B cell (primary cell): Measurements from ENCODE around the gene ZNF556. TPM values are rescaled to one million over a fixed set of nuclear protein-coding genes. Genes with fewer than 3 reads are reported as not detected.

Source experiments
- ATAC-seq: fragments of 200-7000 bp; cut with Tn5 transposase; one replicate; pipeline ENCODE4 v1.10.0; 2021; ENCODE audit warnings: low read depth, mild to moderate bottlenecking, moderate number of reproducible peaks, moderate library complexity
- CTCF ChIA-PET: fragments of 350-600 bp; sonication (Branson Sonifier 250); formaldehyde crosslinking; loops from one replicate; lab custom pipeline; 2021; ENCODE audit warnings: antibody characterized with exemption, inconsistent platforms; lab: Charles Lee
- POLR2A ChIA-PET: fragments of 350-600 bp; sonication (Branson Sonifier 250); formaldehyde crosslinking; loops from one replicate; lab custom pipeline; 2021; ENCODE audit warnings: antibody characterized with exemption; lab: Charles Lee
- DNase-seq: peaks from one replicate; pipeline ENCODE4 v3.0.0; 2013
- H2AFZ ChIP-seq: 2 replicates; pipeline ENCODE4 v1.6.1; 2012; ENCODE audit warnings: mild to moderate bottlenecking, low read depth, low read length; ENCODE audit not compliant: insufficient read depth, poor library complexity, severe bottlenecking
- H3K27ac ChIP-seq, 2 donors: 1 replicate in 1 of 2; 2 replicates in 1 of 2; pipeline ENCODE4 v1.5.1; 2012 to 2013; ENCODE audit warnings: low read length in 2 of 2, mild to moderate bottlenecking in 2 of 2, moderate library complexity in 1 of 2
- H3K27me3 ChIP-seq, 4 experiments: fragments of 200-600 bp in 1 of 4; sonication (generic) in 1 of 4; replicated peaks in 1 of 4; 1 replicate in 2 of 4; 2 replicates in 2 of 4; pipeline versions ENCODE4 v1.6.1 to v1.7.0; 2013 to 2016; ENCODE audit warnings: low read length in 3 of 4, mild to moderate bottlenecking in 2 of 4, mixed read lengths in 1 of 4, moderate library complexity in 1 of 4; ENCODE audit not compliant: insufficient read depth in 4 of 4, control insufficient read depth in 3 of 4; ENCODE audit errors: control extremely low read depth in 1 of 4
- H3K36me3 ChIP-seq, 2 experiments: replicated peaks in 1 of 2; 1 replicate in 1 of 2; 2 replicates in 1 of 2; pipeline versions ENCODE4 v1.6.1 to v1.7.1; 2013; ENCODE audit warnings: low read length in 1 of 2; ENCODE audit not compliant: insufficient read depth in 2 of 2, control insufficient read depth in 1 of 2; ENCODE audit errors: control extremely low read depth in 1 of 2, extremely low read depth in 1 of 2
- H3K4me1 ChIP-seq, 2 donors: fragments of 200-600 bp in 1 of 2; sonication (generic) in 1 of 2; 1 replicate in 1 of 2; 2 replicates in 1 of 2; pipeline versions ENCODE4 v1.5.1 to v1.6.1; 2013 to 2017; ENCODE audit warnings: low read length in 2 of 2; ENCODE audit not compliant: control insufficient read depth in 2 of 2, insufficient read depth in 2 of 2
- H3K4me2 ChIP-seq: replicated peaks from 2 replicates; pipeline ENCODE3; 2012; ENCODE audit warnings: mild to moderate bottlenecking, low read depth, low read length; ENCODE audit not compliant: poor library complexity, severe bottlenecking
- H3K4me3 ChIP-seq, 5 experiments: fragments of 200-600 bp in 1 of 5; sonication (generic) in 1 of 5; 1 replicate in 3 of 5; 2 replicates in 2 of 5; pipeline versions ENCODE4 v1.5.1 to v1.7.0; 2011 to 2016; ENCODE audit warnings: low read length in 4 of 5, mild to moderate bottlenecking in 4 of 5, low read depth in 2 of 5, control low read depth in 1 of 5, moderate library complexity in 1 of 5; ENCODE audit not compliant: insufficient read depth in 1 of 5; ENCODE audit errors: control extremely low read depth in 1 of 5, extremely low read depth in 1 of 5
- H3K79me2 ChIP-seq: fragments of 200-600 bp; sonication (generic); one replicate; pipeline ENCODE4 v1.6.0; 2016; ENCODE audit warnings: low read length; ENCODE audit not compliant: control insufficient read depth, insufficient read depth
- H3K9ac ChIP-seq: fragments of 200-600 bp; sonication (generic); 2 replicates; pipeline ENCODE4 v1.6.1; 2017; ENCODE audit warnings: mild to moderate bottlenecking, low read length, moderate library complexity
- H3K9me3 ChIP-seq, 3 donors: one replicate each; pipeline versions ENCODE4 v1.6.1 to v1.7.1; 2013; ENCODE audit warnings: low read length in 2 of 3; ENCODE audit not compliant: control insufficient read depth in 2 of 3, insufficient read depth in 1 of 3; ENCODE audit errors: control extremely low read depth in 1 of 3
- H4K20me1 ChIP-seq: 2 replicates; pipeline ENCODE4 v1.6.0; 2012; ENCODE audit warnings: mild to moderate bottlenecking, low read length; ENCODE audit not compliant: insufficient read depth, control insufficient read depth, poor library complexity, severe bottlenecking
- H3K27ac Mint-ChIP-seq: one replicate; pipeline ENCODE4 v1.8.0; 2021; ENCODE audit warnings: mixed read lengths
- H3K27me3 Mint-ChIP-seq: one replicate; pipeline ENCODE4 v1.8.0; 2021; ENCODE audit warnings: mixed read lengths
- H3K4me1 Mint-ChIP-seq: one replicate; pipeline ENCODE4 v1.8.0; 2021; ENCODE audit warnings: mixed read lengths
- H3K4me3 Mint-ChIP-seq: one replicate; pipeline ENCODE4 v1.8.0; 2021; ENCODE audit warnings: mixed read lengths
- H3K9me3 Mint-ChIP-seq: one replicate; pipeline ENCODE4 v1.8.0; 2022; ENCODE audit warnings: mixed read lengths; ENCODE audit not compliant: insufficient read depth
- EZH2 ChIP-seq: IDR thresholded peaks from 2 replicates; pipeline ENCODE4 v1.6.1; 2012; ENCODE audit warnings: borderline replicate concordance, low read depth, mild to moderate bottlenecking, moderate library complexity, low read length; ENCODE audit not compliant: insufficient read depth, poor library complexity, severe bottlenecking
- WGBS: methylation state at CpG from one replicate; pipeline ENCODE4 v1.1.5; 2013; ENCODE audit warnings: missing lambda C conversion rate; ENCODE audit not compliant: insufficient coverage; 5-methylcytosine and 5-hydroxymethylcytosine counted together
- intact Hi-C: fragments of 100-400 bp; cut with micrococcal nuclease; formaldehyde crosslinking; loops from one replicate; pipeline ENCODE4 v1.10.0; 2022
- polyA plus RNA-seq: library from polyadenylated mRNA; depleted of rRNA; stranded (reverse); fragments of >200 nt; gene quantifications from 2 replicates; pipeline ENCODE4 v1.2.3, GENCODE V29; 2012
- total RNA-seq, 2 donors: library from RNA; stranded (reverse); fragments of 120-200 nt in 1 of 2; gene quantifications; 1 replicate in 1 of 2; 2 replicates in 1 of 2; pipeline versions ENCODE4 v1.2.3 to v1.2.4, GENCODE V29; 2013 to 2022
- TF ChIP-seq, protein P1 (sequence below): fragments of 200-600 bp; IDR thresholded peaks from one replicate; pipeline ENCODE4 v1.8.0; 2022; ENCODE audit warnings: antibody characterized with exemption, mild to moderate bottlenecking

Gene ZNF556
- total and polyA plus RNA-seq, 2 donors (not counting 1 experiment from before 2014, with no cell fraction given) = 0.13 TPM; not detected in 1

DNA sequence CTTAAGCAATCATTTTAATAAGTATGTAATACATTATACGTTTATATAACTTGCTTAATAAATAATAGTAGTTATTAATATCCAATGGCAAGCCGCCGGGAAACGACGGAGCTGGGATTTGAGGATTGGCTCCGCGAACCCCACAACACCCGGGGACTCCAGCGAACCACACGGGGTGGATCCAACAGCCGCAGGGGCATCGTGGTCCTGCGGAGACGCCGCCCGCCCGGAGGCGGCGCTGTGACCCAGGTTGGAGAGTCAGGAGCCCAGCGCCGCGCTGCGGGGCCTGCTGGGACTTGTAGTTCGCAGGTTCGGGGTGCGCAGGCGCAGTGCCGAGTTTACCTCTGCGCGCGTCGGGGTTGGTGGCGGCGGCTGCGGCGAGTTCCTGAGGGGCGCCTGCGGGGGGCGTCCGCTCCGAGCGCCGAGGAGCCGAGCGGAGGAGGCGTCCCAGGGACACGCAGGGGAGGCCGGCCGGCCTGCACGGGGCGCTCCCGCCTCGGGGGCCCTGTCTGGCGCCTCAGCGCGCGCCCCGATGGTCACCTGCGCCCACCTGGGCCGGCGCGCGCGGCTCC, 47.5 kb upstream of the ZNF556 start, which contains the start of gene ZNF554:
Gene ZNF554, plus strand, starts transcription at position 329 of the 572 bp plus-strand sequence. Its CDS starts 204 bp downstream, at position 533.
- ChIA-PET POLR2A (interaction anchor here (0.6 to 1.6 kb wide), 3 partner anchors 22 to 366 kb away, joined by 3 to 5 read pairs (median 4); partner anchors contain the start of gene ZNF555), CTCF (interaction anchor here (0.8 to 1.7 kb wide), 4 partner anchors 22 to 171 kb away, joined by 3 to 6 read pairs (median 4); partner anchors contain the start of gene ZNF555)
- peaks cover 10% of the 10 kb centered on the region for H3K79me2 ChIP-seq
- no peaks in the 10 kb centered on the region for H3K27me3 ChIP-seq
- under 1% methylated on average over 63 of the region's 64 CpGs for WGBS
- no peak for TF ChIP-seq EZH2
- TF ChIP-seq, protein P1, sequence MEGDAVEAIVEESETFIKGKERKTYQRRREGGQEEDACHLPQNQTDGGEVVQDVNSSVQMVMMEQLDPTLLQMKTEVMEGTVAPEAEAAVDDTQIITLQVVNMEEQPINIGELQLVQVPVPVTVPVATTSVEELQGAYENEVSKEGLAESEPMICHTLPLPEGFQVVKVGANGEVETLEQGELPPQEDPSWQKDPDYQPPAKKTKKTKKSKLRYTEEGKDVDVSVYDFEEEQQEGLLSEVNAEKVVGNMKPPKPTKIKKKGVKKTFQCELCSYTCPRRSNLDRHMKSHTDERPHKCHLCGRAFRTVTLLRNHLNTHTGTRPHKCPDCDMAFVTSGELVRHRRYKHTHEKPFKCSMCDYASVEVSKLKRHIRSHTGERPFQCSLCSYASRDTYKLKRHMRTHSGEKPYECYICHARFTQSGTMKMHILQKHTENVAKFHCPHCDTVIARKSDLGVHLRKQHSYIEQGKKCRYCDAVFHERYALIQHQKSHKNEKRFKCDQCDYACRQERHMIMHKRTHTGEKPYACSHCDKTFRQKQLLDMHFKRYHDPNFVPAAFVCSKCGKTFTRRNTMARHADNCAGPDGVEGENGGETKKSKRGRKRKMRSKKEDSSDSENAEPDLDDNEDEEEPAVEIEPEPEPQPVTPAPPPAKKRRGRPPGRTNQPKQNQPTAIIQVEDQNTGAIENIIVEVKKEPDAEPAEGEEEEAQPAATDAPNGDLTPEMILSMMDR = peak; percentile 95
- peak within 1 kb of the TSS; percentile 19 to 81 (median 60) for H3K4me3 ChIP-seq
- peak within 1 kb of the TSS; percentile 86 for H3K4me3 Mint-ChIP-seq
- no peaks in the 10 kb centered on the region for H3K9me3 Mint-ChIP-seq
- intact Hi-C loops = loop anchor here (1.0 kb wide), 2 partner anchors 22 to 34 kb away; partner anchors contain the start of genes THOP1 and ZNF555
- peak within 1 kb of the TSS; percentile 99 for H3K4me2 ChIP-seq
- H3K36me3 ChIP-seq = no peaks in the 10 kb centered on the region
- no peaks in the 10 kb centered on the region for H3K9me3 ChIP-seq
- H2AFZ ChIP-seq = peak within 1 kb of the TSS; percentile 78
- ATAC-seq (peak; percentile 98), DNase-seq (peak; percentile 97)
- no peaks in the 10 kb centered on the region for H3K27me3 Mint-ChIP-seq
- H3K27ac ChIP-seq = no peak within 1 kb of the TSS
- peaks cover 9% of the 10 kb centered on the region for H3K4me1 Mint-ChIP-seq
- H3K27ac Mint-ChIP-seq = peak within 1 kb of the TSS; percentile 76
- H3K9ac ChIP-seq = peak within 1 kb of the TSS; percentile 81
- H3K4me1 ChIP-seq = peaks cover 4 to 18% of the 10 kb centered on the region in 2 donors
- no peaks in the 10 kb centered on the region for H4K20me1 ChIP-seq
